ENCODE data around the gene SUPT3H.
"Not testable (repeated sequence)": the region's sequence is repeated elsewhere in the genome, so short reads cannot be mapped to it uniquely, and the experiment has no call there.

GRCh38 chr6:45145658-45146057, 232.1 kb downstream of the SUPT3H start:
- TF ChIP-seq, protein P1, sequence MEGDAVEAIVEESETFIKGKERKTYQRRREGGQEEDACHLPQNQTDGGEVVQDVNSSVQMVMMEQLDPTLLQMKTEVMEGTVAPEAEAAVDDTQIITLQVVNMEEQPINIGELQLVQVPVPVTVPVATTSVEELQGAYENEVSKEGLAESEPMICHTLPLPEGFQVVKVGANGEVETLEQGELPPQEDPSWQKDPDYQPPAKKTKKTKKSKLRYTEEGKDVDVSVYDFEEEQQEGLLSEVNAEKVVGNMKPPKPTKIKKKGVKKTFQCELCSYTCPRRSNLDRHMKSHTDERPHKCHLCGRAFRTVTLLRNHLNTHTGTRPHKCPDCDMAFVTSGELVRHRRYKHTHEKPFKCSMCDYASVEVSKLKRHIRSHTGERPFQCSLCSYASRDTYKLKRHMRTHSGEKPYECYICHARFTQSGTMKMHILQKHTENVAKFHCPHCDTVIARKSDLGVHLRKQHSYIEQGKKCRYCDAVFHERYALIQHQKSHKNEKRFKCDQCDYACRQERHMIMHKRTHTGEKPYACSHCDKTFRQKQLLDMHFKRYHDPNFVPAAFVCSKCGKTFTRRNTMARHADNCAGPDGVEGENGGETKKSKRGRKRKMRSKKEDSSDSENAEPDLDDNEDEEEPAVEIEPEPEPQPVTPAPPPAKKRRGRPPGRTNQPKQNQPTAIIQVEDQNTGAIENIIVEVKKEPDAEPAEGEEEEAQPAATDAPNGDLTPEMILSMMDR (IDR thresholded peaks at IDR 0.05; ENCODE audit: low read depth, low read length): not testable (repeated sequence)
- TF ChIP-seq POLR2A (IDR thresholded peaks at IDR 0.05; ENCODE audit: extremely low read depth, insufficient read length): not testable (repeated sequence)
